ENCODE measurements around the gene RARB.

Gene RARB

DNA sequence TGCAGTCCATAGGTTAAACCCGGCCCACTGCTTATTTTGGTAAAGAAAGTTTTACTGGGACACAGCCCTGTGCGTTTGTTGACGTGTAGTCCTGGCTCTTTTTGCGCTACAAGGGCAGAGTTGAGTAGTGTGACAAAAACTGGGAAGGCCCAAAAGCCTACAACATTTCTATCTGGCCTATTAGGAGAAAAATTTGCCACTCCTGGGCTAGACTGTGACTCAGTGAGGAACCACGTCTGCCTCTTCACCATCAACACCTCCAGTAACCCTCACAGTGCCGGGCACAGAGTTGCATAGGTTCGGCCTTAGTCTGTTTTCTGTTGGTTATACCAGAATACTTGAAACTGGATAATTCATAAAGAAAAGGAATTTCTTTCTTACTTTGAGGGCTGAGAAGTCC lies 126.3 kb downstream of the RARB start:
- DNase-seq (ENCODE audit: low read depth in 2 of 2) = no peak

DNA sequence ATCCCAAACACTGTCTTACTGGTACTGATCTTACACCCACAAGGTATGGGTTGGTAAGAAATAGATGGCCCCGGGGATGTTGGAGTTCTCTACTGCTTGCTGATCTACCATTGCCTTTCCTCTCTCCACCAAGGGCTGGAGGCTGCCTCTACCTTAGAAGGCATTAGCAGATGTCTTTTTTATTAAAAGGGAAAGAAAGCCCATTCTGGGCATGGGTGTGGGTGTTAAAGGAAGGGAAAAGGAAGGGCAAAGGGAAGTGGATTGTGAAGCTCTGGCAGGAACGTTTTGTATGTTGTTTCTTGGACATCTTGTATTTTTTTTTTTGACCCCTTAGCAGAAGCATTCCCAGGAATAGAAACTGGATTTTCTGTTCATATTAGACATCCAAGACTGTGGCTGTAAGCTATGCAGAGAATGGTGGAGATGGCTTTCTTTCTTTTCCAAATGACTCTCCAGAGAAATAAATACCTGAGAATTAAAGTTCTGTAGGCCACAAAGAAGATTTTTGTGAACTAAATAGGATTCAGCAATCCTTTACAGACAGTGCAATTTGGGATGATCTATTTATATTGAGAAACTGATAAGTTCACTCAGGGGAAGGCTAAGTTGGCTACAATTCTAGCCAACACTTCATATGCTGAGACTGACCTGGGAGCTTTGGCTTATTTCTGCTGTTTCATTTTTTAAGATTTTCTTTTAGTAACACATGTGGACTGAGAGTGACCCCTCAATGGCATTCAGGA lies 127.8 kb downstream of the RARB start:
- no peak for DNase-seq (ENCODE audit: low read depth in 2 of 2)

DNA sequence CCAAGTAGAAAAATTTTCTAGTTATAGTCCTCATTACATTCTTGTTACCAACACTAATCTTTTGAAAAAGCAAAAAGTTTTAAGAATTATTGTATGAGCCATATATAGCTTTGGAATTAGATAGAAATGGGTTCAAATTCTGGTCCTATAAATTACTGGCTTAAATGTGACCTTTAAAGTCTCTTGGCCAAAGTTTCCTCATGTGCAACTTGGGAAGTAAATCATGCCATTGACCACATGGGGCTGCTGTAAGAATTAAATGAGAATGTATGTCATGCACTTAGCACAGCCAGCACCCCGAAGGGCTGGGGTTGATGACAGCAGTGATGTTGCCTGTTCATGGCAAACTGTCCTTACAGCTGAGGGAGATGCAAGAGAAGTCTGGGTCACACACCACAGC lies 128.4 kb downstream of the RARB start:
- no peak for DNase-seq (ENCODE audit: low read depth in 2 of 2)

- DNase-seq (ENCODE audit: low read depth in 2 of 2) = no peak
Measured at GRCh38 chr3:25557694-25558093, 129.6 kb downstream of the RARB start.

DNA sequence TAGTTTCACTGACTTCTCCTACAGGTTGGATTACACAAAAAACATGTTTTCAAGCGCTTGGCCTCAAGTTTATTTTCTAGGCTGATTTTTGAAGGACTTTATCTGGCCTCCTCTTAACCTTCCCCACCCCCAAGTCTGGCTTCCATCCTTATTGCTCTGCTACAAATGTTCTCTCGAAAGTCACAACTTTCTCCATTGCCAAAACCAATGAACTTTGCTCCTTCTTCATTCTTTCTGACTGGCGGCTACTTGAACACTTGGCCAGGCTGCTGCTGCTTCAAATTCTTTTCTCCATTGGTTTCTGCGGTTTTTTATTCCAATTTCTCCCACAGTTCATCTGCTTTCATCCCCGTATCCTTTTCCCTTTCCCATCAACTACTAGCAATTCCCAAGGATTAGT lies 130.1 kb downstream of the RARB start:
- DNase-seq (ENCODE audit: low read depth in 2 of 2) = no peak

- DNase-seq (ENCODE audit: low read depth in 2 of 2) = no peak
Measured at GRCh38 chr3:25558796-25559195, 130.7 kb downstream of the RARB start.

GRCh38 chr3:25563601-25564000 lies 135.5 kb downstream of the RARB start:
- DNase-seq (ENCODE audit: low read depth in 2 of 2) = no peak

DNA sequence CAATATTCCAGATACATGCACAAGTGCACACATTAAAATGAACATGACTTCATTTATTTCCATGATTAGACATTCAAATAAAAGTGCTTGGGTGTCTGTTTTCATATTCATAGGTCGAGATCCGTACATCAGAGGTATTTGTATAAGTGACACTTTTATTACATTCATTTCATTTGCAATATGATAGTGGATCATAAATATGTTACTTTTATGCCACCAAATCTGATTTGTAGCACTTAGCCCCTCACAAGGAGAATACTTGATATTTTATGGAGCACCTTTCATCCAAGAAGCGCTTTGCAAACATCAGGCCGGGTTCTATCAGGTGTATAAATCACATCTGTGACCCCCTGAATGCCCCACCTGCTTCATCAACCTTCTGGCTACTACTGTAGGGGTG lies 136.0 kb downstream of the RARB start:
- no peak for DNase-seq (ENCODE audit: low read depth in 2 of 2)

GRCh38 chr3:25565807-25566206 lies 137.7 kb downstream of the RARB start:
- no peak for DNase-seq (ENCODE audit: low read depth in 2 of 2)

DNA sequence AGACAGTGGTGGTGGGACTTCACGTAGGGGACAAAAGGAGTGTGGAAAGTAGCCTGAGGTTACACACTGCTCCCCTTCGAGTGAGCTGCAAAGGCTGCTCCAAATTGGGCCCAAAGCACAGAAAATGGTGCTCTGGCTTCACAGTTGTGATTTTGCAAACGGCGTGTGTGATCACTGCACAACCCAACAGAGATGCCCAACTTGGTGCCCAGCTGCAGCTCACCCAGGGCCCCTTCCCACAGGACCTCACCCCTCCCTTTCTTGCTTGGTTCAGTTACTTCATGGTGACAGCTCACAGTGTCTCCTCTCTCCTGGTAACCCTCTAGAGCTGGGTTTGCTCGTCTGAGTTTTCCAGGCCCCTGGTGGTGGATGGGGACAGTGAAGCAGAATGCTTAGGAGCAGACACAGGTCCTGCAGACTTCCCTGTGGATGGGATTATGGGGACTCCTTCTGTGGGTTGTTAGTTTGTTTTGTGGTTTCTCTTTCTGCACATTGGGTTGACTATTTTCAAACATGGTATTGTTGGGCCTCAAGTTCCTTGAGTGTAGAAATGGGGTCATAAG lies 138.4 kb downstream of the RARB start:
- DNase-seq (ENCODE audit: low read depth in 2 of 2) = no peak

- DNase-seq (ENCODE audit: low read depth in 2 of 2) = peak in 1 of 2 experiments; percentile 45
Measured at GRCh38 chr3:25567388-25567787, 139.3 kb downstream of the RARB start.

DNA sequence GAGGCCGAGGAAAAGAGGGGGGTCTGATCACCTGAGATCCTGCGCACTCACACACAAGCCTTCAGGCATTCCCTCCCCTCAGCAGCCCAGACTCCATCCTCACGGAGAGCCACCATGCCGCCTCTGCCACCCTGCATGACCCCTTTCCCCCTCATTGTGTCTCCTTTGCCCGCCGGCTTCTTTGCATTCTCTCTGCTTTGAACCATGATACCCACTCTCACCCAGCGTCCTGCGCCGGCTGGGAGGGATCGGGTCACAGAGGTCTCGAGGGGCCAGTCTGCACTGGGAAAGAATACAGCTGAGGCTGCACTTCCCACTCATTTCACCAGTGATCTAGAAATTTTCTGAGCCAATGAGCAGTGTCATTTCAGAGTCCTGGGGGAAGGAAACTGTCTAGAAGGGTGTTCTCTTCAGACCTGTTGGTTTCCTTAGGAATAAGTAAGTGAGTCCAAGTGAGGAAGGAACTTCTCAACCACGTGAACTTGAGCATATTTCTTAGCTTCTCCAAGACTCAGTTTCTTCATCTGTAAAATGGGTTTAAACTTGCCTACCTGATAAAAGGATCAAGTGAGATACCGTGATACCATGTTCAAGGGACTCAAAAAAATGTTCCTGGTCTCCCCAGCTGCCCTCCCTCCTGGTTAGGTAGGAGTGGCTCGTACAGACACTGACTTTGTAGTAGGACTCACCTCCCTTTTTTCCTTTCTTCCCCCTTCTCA lies 139.9 kb downstream of the RARB start:
- DNase-seq (ENCODE audit: low read depth in 2 of 2) = no peak

DNA sequence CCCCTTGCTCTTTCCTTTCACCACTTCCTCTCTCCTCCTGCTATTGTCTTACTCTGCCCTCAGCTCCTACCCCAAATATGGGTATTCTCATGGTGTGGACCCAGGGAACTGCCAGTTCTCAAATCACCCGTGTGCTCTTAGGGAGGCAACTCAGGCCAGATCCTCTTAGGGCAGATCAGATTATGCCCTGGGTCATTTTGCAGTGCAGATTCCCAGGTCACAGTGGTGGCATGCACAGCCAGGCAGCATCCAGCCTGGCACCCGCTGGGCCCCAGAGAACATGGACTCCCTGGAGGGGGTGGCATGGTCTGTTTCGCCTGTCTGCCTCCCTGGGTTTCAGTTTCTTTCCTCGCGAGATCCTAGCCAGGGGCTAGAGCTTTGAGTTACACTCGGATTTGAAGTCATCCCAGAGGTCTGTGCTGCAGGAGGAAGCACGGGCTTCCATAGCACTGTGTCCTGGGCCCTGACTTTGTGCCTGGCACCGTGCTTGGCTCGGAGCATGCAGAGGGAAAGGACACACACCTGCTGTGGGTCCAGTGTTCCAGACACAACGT lies 140.5 kb downstream of the RARB start:
- no peak for DNase-seq (ENCODE audit: low read depth in 2 of 2)

DNA sequence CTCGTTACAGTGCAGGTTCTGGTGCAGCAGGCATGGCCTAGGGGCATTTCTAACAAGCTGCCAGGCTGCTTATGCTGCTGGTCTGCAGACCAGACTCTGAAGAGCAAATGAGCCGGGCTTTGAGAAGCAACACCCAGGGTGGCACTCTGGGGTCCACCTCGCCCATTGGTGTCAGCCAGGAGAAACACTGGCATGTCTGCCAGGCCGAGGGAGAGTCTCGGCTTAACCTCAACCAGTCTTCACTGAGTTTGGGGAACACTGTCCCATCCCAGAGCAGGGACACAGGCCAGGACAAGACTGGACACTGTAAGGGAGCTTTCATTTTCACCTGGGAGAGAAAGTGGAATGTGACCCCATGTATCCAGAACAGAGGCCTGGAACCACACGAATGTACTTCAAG lies 143.2 kb downstream of the RARB start:
- DNase-seq (ENCODE audit: low read depth in 2 of 2) = no peak

DNA sequence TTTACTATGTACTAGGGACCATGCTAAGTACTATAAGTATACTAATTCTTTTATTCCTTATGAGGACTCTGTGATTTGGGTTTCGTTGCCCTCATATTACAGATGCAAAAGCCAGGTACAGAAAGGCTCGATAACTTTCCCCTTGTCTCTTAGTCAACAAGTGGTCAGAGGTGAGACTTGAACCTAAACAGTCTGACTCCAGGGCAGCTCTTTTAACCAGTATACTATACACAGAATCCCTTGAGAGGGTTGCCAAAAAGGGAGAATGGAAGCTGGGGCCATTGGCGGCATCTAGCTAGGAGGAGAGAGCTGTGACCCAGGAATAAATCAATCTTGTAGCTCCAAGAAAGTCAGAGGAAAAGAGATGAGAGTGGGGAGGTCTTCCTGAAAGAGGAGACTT lies 144.3 kb downstream of the RARB start:
- DNase-seq (ENCODE audit: low read depth in 2 of 2) = no peak

GRCh38 chr3:25572919-25573385 lies 144.9 kb downstream of the RARB start:
- no peak for DNase-seq (ENCODE audit: low read depth in 2 of 2)

GRCh38 chr3:25573386-25574171 lies 145.5 kb downstream of the RARB start:
- DNase-seq (ENCODE audit: low read depth in 2 of 2) = peak in 1 of 2 experiments; percentile 50

GRCh38 chr3:25574172-25574765 lies 146.2 kb downstream of the RARB start:
- DNase-seq (ENCODE audit: low read depth in 2 of 2) = no peak

DNA sequence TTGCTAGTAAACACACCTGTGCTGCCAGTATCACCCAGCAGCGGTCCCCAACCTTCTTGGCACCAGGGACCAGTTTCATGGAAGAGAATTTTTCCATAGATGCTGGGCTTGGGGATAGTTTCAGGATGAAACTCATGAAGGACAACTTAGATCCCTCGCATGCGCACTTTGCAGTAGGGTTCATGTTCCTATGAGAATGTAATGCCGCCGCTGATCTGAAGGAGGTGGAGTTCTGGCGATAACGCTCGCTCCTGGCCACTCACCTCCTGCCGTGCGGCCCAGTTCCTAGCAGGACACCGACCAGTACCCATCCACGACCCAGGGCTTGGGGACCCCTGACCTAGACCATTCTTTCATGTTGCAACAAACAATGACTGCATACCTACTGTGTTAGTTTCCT lies 146.9 kb downstream of the RARB start:
- DNase-seq (ENCODE audit: low read depth in 2 of 2) = no peak

DNA sequence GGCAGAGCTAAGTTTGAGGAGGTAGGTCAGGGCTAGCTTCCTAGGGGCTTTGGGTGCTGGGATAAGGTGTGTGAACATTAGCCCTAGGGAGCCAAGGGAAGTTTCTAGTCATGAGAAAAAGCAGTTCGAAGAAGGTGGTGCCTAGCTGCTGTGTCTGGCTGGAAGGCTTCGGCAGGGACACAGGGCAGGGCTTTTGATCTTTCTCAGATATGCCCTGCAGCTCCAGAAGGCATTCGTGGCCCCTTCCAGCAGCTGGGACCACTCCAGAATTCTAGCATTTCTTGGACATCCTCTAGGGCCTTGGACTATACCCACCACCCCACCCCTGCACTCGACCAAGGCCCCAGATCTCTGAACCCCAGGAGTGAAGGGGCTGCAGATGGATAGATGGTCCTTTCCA lies 148.1 kb downstream of the RARB start:
- no peak for DNase-seq (ENCODE audit: low read depth in 2 of 2)

DNA sequence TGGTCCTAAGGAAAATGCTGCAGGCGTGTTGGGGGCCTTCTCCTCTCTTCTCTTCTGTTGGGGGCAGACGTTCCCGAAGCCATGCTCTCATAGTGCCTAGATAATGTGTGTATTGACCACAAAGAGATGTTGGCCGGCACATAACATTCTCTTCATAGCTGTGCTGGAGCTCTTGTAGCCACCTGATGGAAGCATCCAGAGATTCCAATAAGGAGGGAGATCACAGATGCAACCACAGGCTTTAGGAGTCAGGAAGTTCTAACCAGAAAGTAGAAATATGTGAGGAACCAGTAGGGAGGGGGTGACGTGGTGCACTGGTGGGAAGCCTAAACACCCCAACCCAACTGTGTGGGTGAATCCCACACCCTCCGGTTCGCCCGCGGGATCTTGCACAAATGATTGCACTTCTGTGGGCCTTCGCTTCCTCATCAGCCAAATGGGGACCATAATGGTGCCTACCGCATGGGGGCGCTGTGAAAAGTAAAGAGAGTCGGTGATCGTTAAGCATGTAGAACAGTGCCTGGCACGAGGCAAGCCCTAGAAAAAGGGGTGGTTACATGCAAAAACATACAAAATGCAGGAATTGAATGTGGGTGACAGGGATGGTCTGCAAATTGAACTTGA lies 148.9 kb downstream of the RARB start:
- no peak for DNase-seq (ENCODE audit: low read depth in 2 of 2)
